ENCODE data around the gene POLR1C. TPM values are rescaled to one million over a fixed set of nuclear protein-coding genes. Genes with fewer than 3 reads are reported as not detected.

The POLR1C gene
- total RNA-seq, 1 donor: 27.0 TPM

DNA sequence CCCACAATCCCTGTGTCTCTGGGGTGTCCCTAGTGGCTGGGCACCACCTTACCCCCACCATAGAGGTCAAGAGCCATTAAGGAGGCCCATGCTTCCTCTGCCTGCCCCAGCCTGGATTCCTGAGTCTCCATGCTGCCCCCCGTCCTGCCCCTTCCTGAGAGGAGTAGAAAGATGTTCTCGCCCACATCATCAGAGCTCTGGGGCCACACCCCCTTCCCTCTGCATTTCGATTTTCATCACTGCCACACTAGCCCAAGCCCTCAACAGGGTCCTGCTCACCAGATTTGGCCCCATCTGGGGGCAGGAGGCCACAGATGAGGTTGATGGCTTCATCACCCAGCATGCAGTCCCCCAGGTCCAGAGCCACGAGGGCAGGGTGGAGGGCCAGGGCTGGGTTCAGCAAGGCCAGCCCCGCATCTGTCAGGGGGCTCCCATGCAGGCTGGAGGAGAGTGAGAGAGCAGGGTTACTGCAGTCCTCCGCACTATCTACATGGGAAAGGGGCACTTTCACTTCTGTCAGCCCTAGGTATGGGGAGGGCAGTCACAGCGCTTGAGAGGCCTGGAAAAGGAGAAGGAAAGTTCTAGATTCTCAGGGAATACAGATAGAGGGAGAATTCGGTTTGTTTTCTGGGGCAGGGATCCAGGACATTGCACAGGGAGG is 8.3 kb upstream of the POLR1C start:
- no peak overlapping the region for H3K4me3 ChIP-seq (ENCODE audit: low read depth, low read length)
- DNase-seq (ENCODE audit: low read depth): no peak
- TF ChIP-seq, protein P1, sequence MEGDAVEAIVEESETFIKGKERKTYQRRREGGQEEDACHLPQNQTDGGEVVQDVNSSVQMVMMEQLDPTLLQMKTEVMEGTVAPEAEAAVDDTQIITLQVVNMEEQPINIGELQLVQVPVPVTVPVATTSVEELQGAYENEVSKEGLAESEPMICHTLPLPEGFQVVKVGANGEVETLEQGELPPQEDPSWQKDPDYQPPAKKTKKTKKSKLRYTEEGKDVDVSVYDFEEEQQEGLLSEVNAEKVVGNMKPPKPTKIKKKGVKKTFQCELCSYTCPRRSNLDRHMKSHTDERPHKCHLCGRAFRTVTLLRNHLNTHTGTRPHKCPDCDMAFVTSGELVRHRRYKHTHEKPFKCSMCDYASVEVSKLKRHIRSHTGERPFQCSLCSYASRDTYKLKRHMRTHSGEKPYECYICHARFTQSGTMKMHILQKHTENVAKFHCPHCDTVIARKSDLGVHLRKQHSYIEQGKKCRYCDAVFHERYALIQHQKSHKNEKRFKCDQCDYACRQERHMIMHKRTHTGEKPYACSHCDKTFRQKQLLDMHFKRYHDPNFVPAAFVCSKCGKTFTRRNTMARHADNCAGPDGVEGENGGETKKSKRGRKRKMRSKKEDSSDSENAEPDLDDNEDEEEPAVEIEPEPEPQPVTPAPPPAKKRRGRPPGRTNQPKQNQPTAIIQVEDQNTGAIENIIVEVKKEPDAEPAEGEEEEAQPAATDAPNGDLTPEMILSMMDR (IDR thresholded peaks at IDR 0.05; ENCODE audit: insufficient read depth, low read length): no peak

- peak overlapping the region; percentile 67 for H3K4me3 ChIP-seq (ENCODE audit: low read depth, low read length)
- no peak for DNase-seq (ENCODE audit: low read depth)
- TF ChIP-seq, protein P1 (IDR thresholded peaks at IDR 0.05; ENCODE audit: insufficient read depth, low read length): no peak
Measured at GRCh38 chr6:43509142-43509983, 7.5 kb upstream of the POLR1C start.

DNA sequence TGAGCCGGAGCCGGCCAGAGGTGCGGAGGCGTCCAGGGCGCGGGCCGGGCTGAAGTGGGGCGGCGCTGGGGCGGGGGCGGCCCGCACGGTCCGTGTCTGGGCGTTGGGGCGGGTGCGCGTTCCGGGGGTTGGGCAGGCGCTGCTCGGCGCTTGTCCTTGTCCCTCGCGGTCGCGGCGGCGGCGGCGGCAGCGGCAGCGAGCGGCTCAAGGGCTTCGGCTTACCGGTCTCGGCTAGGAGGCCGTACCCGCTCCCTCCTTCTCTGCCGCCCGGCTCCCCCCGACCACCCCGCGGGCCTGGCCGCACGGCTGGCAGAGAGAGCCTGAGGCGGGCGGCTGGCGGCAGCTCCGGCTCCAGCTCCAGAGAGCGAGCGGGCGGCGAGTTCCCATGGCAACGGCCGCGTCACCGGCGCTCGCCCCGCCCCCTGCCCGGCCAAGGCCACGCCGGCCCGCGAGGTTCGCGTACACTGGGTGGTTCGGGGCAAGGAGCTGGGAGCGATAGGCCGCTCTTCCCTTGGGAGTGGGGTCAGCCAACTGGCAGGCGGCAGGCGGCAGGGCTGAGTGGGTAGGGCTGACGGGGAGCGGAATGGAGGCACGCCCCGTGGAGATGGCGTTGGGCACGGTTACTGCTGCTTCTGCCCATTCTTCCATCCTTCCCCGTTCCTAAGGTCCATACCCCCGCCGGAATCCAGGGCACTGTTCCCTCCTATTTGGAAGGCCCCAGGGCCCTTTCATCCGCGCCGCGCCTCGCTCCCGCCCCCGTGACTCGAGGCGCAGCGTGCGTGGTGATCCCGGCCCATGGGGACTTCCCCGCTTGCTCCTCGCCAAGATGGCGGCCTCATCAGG is 6.7 kb upstream of the POLR1C start, which contains the start of gene LRRC73:
Gene LRRC73, minus strand, starts transcription at position 363 of the 843 bp plus-strand sequence. CDS start 561 bp downstream, outside the sequence.
- peak; percentile 79 for DNase-seq (ENCODE audit: low read depth)
- TF ChIP-seq, protein P1 (IDR thresholded peaks at IDR 0.05; ENCODE audit: insufficient read depth, low read length): no peak
- peak within 1 kb of the TSS; percentile 67 for H3K4me3 ChIP-seq (ENCODE audit: low read depth, low read length)

- DNase-seq (ENCODE audit: low read depth): no peak
- H3K4me3 ChIP-seq (ENCODE audit: low read depth, low read length): peak overlapping the region; percentile 67
- TF ChIP-seq, protein P1 (IDR thresholded peaks at IDR 0.05; ENCODE audit: insufficient read depth, low read length): no peak
Measured at GRCh38 chr6:43510827-43511163, 6.1 kb upstream of the POLR1C start.

DNA sequence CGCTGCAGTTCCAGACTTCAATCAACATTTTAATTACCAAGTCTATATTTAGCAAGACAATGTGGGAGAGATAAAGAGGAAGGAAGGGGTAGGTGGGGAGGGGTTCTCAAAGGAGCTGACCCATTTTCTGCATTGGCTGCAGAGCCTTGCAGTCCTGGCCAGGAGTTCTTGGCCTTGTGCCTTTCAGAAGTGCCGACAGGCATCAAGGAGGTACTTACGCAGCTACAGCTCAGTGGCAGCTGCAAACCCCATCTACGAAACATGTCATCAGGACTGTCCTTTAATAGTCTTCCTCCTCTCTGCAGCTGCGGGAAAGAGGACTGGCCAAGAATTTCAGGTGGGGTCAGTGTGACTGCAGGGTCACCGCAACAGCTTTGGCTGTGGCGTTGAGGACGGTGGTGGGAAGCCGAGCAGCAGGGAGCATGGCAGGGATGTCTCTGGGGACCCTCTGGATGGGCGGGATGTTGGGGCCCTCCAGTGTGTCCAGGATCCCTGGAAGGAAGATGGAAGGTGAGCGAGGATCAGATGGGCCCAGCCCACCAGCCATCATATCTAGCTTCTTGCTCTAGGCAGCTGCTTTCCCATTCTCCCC is 5.0 kb upstream of the POLR1C start:
- no peak for DNase-seq (ENCODE audit: low read depth)
- TF ChIP-seq, protein P1 (IDR thresholded peaks at IDR 0.05; ENCODE audit: insufficient read depth, low read length): no peak
- no peak overlapping the region for H3K4me3 ChIP-seq (ENCODE audit: low read depth, low read length)

DNA sequence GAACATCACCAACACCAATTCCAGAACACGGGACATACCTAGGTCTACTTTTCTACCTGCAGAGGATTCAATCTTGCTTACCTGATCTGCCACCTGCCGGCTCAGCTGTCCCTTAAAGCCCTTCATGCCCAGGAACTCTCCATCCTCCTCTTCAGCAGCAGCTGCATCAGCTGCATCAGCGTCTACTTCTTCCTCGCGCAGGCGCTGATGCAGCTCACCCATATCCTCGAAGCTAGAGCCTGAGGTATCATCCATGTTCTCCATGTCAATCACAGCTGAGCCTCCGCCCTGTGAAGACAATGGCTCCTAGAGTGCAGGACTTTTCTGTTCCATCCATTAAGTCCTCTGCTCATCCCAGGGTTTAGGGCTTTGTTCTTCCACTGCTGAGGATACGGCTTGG is 1.1 kb upstream of the POLR1C start:
- no peak for DNase-seq (ENCODE audit: low read depth)
- TF ChIP-seq, protein P1 (IDR thresholded peaks at IDR 0.05; ENCODE audit: insufficient read depth, low read length): no peak
- peak overlapping the region; percentile 96 for H3K4me3 ChIP-seq (ENCODE audit: low read depth, low read length)

All from fibroblast of the aortic adventitia (primary cell).